AG09319 (cell line): Measurements from ENCODE around the gene TFF1.

Experiments used
- DNase-seq: peaks from one replicate; pipeline ENCODE4 v3.0.0-alpha.2; 2010; ENCODE audit warnings: low read depth; ENCODE audit errors: extremely low read depth
- TF ChIP-seq, protein P1 (sequence below): IDR thresholded peaks from 2 replicates; pipeline ENCODE4 v1.5.1; 2011; ENCODE audit warnings: low read depth, mild to moderate bottlenecking, inconsistent platforms, low read length, moderate library complexity

Gene TFF1

GRCh38 chr21:42405064-42406013 lies 39.0 kb upstream of the TFF1 start:
- no peak for DNase-seq
- TF ChIP-seq, protein P1, sequence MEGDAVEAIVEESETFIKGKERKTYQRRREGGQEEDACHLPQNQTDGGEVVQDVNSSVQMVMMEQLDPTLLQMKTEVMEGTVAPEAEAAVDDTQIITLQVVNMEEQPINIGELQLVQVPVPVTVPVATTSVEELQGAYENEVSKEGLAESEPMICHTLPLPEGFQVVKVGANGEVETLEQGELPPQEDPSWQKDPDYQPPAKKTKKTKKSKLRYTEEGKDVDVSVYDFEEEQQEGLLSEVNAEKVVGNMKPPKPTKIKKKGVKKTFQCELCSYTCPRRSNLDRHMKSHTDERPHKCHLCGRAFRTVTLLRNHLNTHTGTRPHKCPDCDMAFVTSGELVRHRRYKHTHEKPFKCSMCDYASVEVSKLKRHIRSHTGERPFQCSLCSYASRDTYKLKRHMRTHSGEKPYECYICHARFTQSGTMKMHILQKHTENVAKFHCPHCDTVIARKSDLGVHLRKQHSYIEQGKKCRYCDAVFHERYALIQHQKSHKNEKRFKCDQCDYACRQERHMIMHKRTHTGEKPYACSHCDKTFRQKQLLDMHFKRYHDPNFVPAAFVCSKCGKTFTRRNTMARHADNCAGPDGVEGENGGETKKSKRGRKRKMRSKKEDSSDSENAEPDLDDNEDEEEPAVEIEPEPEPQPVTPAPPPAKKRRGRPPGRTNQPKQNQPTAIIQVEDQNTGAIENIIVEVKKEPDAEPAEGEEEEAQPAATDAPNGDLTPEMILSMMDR: no peak

GRCh38 chr21:42404539-42404938 lies 38.2 kb upstream of the TFF1 start:
- TF ChIP-seq, protein P1: no peak
- DNase-seq: no peak

DNA sequence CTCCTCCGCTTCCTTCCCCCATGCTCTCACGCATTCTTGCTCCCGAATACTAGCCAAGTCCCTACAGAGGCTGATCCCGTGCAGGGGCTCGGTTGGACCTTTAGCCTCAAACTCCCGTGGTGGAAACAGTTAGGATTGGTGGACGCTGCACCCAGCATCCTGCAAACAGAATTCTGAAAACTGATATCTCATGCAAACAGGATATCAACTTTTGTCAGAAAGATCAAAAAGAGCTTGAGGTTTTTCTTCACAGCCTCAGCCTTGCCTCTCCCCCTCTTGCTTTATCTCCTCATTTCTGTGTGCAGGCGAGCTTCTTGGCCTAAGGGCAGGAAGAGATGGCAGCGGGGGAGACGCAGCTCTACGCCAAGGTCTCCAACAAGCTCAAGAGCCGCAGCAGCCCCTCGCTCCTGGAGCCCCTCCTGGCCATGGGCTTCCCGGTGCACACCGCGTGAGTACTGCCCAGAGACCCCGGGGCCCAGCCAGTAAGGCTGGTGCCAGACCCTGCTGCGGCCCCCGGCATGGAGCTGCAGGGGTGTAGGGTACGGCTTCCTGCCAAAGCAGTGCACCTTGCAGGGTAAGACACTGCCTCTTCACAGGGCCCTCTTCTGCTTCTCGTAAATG lies 37.4 kb upstream of the TFF1 start, which contains the start of gene UBASH3A:
TSS of gene UBASH3A (plus strand) at position 292 of the 621 bp plus-strand sequence. CDS start at position 336, 44 bp downstream.
- TF ChIP-seq, protein P1: no peak

GRCh38 chr21:42401820-42402251 lies 35.5 kb upstream of the TFF1 start:
- no peak for DNase-seq
- TF ChIP-seq, protein P1: no peak

More for the DNA sequence above, 37.4 kb upstream of the TFF1 start, which contains the start of gene UBASH3A:
- DNase-seq: no peak

- TF ChIP-seq, protein P1: no peak
- no peak for DNase-seq
These were observed 34.8 kb upstream of the TFF1 start for GRCh38 chr21:42401154-42401553.

- no peak for DNase-seq
- TF ChIP-seq, protein P1: no peak
These were observed 34.2 kb upstream of the TFF1 start for GRCh38 chr21:42400525-42400924.
